ENCODE results near the gene PPP1R12C.

The PPP1R12C gene

DNA sequence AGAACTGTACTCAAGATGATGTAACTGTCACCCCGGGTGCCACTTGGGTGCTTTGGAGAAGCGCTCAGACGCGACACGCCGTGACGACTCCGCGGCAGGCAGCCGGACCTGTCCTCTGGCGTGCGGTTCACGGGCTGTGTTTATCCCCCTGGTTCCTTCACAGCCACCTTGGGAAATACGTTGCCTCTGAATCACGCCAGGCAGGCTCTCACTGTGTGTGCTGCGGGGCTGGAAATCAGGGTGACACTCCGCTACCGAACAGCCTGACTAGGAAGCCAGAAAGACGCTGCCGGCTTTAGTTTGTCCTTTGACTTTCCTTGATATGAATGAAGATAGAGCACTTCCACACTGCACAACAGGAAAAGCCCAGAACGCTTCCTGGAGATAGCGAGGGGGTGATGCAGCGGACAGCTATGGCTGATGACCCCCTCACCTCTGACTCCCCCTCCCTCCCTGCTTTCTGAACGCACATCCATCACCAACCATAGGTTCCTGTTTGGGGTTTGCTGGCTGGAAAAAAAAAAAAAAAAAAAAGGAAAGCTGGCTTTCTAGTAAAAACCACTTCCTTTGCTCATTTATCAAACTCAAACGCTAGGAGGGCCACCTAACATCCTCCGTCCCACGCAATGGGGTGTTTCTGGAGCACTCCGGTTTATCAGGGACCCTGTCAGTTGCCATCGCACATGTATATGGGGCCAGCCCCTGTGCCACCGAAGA, 75.7 kb downstream of the PPP1R12C start:
- DNase-seq: no peak

DNA sequence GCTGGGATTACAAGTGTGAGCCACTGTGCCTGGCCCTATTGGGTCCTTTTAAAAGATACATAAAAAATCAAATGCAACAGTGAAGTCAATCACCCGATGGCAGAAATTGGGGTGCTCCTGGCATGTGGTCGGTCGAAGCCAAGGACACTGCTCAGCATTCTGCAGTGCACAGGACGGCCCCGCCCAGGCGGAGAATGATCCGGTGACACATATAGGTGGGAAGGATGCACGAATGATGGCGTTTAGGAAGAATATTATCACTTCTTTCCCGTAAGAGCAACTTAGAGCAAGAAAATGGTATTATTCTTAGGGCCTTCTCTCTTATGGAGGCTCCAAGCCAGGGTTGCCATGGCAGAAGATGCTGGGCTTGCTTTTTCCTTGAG, 76.2 kb downstream of the PPP1R12C start:
- DNase-seq: no peak

Measured in GOT3 (cell line).